ENCODE measurements around the gene IFNA21.
"Not testable (repeated sequence)": the region's sequence is repeated elsewhere in the genome, so short reads cannot be mapped to it uniquely, and the experiment has no call there.

IFNA21 gene

GRCh38 chr9:21166560-21166959 is at the start of gene IFNA21:
Gene IFNA21, minus strand, starts transcription at chr9:21166660. Its CDS starts 48 bp downstream, at chr9:21166612.
- not testable (repeated sequence) for DNase-seq (ENCODE audit: low read depth)

GRCh38 chr9:21213411-21214326 is 47.2 kb upstream of the IFNA21 start:
- DNase-seq (ENCODE audit: low read depth): not testable (repeated sequence)

- not testable (repeated sequence) for DNase-seq (ENCODE audit: low read depth)
These were observed 45.7 kb upstream of the IFNA21 start for GRCh38 chr9:21212160-21212559.

- not testable (repeated sequence) for DNase-seq (ENCODE audit: low read depth)
These were observed 44.3 kb upstream of the IFNA21 start for GRCh38 chr9:21210782-21211181.

- DNase-seq (ENCODE audit: low read depth): no peak
These were observed 43.9 kb upstream of the IFNA21 start for GRCh38 chr9:21210311-21210710.

- DNase-seq (ENCODE audit: low read depth): not testable (repeated sequence)
These were observed 40.6 kb upstream of the IFNA21 start, which contains the start of gene IFNA10 for GRCh38 chr9:21207043-21207442. Gene IFNA10, minus strand, starts transcription at chr9:21207143. Its CDS starts 46 bp downstream, at chr9:21207097.

- DNase-seq (ENCODE audit: low read depth): no peak
These were observed 38.7 kb upstream of the IFNA21 start for GRCh38 chr9:21205204-21205603.

GRCh38 chr9:21202105-21202504 is 35.6 kb upstream of the IFNA21 start, which contains the start of gene IFNA7:
Gene IFNA7, minus strand, starts transcription at chr9:21202205. Its CDS starts 40 bp downstream, at chr9:21202165.
- DNase-seq (ENCODE audit: low read depth): not testable (repeated sequence)

GRCh38 chr9:21194867-21195776 is 28.7 kb upstream of the IFNA21 start:
- DNase-seq (ENCODE audit: low read depth): not testable (repeated sequence)

GRCh38 chr9:21187487-21187886 is 21.0 kb upstream of the IFNA21 start, which contains the start of gene IFNA4:
Gene IFNA4, minus strand, starts transcription at chr9:21187587. Its CDS starts 56 bp downstream, at chr9:21187531.
- not testable (repeated sequence) for DNase-seq (ENCODE audit: low read depth)

GRCh38 chr9:21182810-21183736 is 16.6 kb upstream of the IFNA21 start:
- not testable (repeated sequence) for DNase-seq (ENCODE audit: low read depth)

GRCh38 chr9:21174671-21175070 is 8.2 kb upstream of the IFNA21 start:
- DNase-seq (ENCODE audit: low read depth): no peak

GRCh38 chr9:21172156-21172555 is 5.7 kb upstream of the IFNA21 start:
- DNase-seq (ENCODE audit: low read depth): no peak

GRCh38 chr9:21171351-21171750 is 4.9 kb upstream of the IFNA21 start:
- DNase-seq (ENCODE audit: low read depth): no peak

- DNase-seq (ENCODE audit: low read depth): no peak
These were observed 944 bp downstream of the IFNA21 start for GRCh38 chr9:21165516-21165915.

- DNase-seq (ENCODE audit: low read depth): no peak
These were observed 6.3 kb downstream of the IFNA21 start for GRCh38 chr9:21160178-21160577.

GRCh38 chr9:21155501-21155900 is 11.0 kb downstream of the IFNA21 start:
- no peak for DNase-seq (ENCODE audit: low read depth)

- DNase-seq (ENCODE audit: low read depth): no peak
These were observed 12.3 kb downstream of the IFNA21 start for GRCh38 chr9:21154018-21154608.

- no peak for DNase-seq (ENCODE audit: low read depth)
These were observed 13.0 kb downstream of the IFNA21 start for GRCh38 chr9:21153336-21154017.

GRCh38 chr9:21144603-21145002 is 21.9 kb downstream of the IFNA21 start:
- DNase-seq (ENCODE audit: low read depth): no peak

All from activated T-helper 1 cell treated with Interleukin-2 at 50 U/mL for 16 hours (primary cell).